HG02798 (cell line): Measurements from ENCODE around the gene OPCML.
A peak's percentile ranks its signal among the peaks of the same experiment; 100 is the strongest.

Experiments used
- ATAC-seq: cut with Tn5 transposase; IDR thresholded peaks from one replicate; pipeline ENCODE4 v1.9.1; 2021; ENCODE audit warnings: mild to moderate bottlenecking; ENCODE audit not compliant: unreplicated experiment, poor library complexity

Gene OPCML

GRCh38 chr11:133206313-133207005 lies 325.8 kb downstream of the OPCML start:
- no peak for ATAC-seq

DNA sequence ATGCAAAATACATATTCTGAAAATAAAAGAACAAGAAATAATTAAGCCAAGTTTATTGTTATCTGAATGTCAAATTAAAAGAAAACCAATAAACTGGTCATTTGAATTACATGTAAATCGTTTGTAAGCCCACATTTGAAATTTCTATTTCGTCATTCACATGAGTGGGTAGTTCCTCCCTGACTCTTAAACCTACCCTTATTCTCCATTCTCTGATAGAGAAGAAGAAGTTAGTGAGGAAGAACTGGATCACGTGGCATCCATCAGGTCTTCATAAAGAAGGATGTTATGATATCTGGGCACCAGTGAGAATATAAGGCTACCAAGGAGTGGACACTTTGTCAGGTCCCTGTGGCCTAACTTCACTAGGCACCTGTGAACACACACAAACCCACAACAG lies 328.1 kb downstream of the OPCML start:
- no peak for ATAC-seq

- ATAC-seq: no peak
Observed at GRCh38 chr11:133202816-133203215, 329.5 kb downstream of the OPCML start.

DNA sequence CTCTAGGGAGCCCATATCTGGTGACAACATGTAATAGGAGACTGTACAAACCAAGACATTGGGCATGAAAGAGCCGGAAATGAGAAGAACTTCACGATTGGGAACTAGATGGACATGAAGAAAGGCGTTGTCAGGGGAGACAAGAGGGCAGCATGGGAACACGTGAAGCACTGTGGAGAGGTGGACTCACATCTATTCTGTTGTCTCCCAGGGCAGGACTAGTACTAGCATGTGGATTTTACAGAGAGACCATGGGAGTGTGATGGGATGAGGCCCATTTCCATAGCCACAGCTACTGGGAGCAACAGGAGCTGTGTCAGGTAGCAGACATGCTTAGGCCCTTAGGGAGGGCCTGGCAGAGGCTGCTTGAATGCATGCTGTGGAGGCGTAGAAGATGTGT lies 333.9 kb downstream of the OPCML start:
- ATAC-seq: no peak

- ATAC-seq: no peak
Observed at GRCh38 chr11:133197425-133197824, 334.9 kb downstream of the OPCML start.

GRCh38 chr11:133191931-133192330 lies 340.4 kb downstream of the OPCML start:
- no peak for ATAC-seq

DNA sequence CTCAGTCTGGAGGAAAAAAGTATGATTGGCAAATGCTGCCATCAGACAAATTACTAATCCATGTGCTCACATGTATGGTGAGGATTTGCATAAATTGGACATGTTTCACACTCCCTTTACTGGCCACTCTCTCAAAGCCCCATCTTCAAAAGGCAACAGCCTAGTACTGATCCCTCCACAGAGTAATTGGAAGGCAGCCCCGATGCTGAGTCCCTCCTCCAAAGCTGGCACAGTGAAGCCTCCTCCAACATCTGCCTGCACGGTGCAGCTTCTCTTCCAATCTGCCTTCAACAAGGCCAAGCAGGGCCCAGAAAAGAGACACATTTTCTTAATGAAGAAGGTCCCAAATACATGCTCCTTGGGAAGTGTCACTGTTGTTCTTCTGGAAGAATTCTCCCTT lies 350.6 kb downstream of the OPCML start:
- no peak for ATAC-seq

- no peak for ATAC-seq
Observed at GRCh38 chr11:133181066-133181465, 351.2 kb downstream of the OPCML start.

DNA sequence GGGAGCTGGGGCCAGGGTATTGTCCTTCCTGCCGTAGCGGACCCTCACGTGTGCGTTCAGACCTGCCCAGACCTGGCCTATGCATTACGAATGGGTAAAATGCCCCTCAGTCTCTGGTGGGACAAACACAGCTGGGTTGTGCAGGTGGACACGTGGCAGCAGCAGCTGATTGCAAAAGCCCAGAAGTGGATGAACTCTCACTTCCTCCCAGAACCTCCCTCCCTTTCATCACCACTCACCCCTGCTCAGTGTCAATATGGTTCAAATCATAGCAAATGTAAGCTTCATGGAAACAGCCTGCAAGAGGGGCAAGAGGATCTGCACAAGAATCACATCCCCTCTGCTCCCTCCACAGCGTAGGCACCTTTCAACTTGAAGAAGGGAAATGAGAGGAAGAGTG lies 352.1 kb downstream of the OPCML start:
- no peak for ATAC-seq

DNA sequence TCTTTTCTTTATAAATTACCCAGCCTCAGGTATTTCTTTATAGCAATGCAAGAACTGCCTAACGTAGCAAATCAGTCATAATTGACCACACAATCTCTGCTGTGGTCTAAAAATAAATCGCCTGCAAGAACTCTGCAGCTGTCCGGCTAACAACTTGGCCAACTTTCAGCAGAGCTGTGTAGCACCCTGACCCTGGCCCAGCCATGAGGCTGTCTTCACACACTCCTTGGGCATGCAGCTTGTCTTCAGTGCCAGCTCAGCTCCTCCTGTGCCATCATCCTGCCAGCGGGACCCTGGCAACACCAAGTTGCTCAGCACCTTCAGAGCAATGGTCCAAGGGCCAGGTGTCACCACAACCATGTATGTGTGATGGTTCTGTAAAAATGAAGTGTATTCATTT lies 355.6 kb downstream of the OPCML start:
- ATAC-seq: no peak

DNA sequence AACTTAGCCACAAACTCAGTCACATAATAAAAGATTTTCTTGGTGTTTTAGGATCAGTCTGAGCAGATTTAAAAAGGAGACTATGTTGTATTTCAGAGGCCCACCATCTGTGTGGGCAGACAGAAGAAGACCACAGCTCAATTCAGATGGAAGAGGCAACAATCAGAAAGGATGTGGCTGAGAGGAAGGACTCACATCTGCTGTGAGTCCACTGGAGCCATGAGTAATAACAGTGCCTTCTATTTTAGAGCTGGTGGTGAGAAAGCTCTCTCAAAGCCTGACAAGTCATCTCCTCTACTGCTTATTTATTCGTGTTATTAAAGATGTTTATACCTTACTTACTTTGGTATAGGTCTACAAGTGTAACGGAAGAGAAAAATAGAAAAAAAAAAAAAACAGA lies 357.2 kb downstream of the OPCML start:
- peak; percentile 74 for ATAC-seq

DNA sequence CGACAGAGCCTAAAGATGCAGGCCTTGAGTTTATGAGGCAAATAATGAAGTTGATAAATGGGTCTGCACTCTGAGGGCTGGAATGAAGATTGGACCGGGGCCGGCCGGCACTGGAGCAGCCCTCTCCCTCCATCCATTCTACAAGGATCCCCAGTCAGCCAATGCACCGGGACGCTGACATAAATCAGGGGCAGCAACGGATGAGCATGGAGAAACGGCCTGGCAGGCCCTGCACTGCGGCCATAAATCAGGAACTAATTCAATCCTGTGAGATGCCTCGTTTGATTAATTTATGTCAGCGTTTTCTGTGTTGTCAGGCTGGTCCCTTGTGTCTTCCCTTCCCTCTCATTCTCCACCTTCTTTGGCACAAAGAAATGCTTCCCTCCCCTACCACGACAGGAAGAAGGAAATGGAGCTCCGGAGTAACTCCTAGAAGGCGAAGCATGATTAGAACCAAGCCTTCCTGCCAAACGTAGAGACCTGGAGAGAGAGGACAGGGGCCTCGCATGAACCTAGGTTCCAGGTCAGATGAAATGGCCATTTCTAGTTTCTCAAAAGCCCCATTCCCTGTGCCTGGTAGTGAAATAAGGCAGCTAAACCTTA lies 358.4 kb downstream of the OPCML start:
- no peak for ATAC-seq

- peak; percentile 74 for ATAC-seq
Observed at GRCh38 chr11:133172349-133172748, 360.0 kb downstream of the OPCML start.

DNA sequence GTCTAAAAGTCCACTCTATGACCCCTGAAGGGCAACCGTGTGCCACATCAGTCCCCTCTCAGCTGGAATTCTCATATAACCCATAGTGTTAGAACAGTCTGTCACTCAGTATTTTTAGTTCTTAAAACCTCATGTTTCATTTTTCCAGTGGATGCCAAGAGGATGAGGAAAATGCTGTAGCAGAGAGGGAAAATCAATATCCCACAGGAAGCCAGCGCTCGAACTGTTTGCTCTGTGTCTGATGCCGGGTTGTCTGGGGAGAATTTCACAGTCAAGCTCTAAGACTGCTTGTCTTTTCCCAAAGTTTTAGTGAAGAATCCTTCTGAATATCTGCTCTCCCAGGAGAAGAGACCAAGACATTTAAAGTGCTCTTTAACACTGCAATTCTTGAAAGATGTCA lies 360.9 kb downstream of the OPCML start:
- no peak for ATAC-seq

- no peak for ATAC-seq
Observed at GRCh38 chr11:133168016-133168415, 364.3 kb downstream of the OPCML start.

DNA sequence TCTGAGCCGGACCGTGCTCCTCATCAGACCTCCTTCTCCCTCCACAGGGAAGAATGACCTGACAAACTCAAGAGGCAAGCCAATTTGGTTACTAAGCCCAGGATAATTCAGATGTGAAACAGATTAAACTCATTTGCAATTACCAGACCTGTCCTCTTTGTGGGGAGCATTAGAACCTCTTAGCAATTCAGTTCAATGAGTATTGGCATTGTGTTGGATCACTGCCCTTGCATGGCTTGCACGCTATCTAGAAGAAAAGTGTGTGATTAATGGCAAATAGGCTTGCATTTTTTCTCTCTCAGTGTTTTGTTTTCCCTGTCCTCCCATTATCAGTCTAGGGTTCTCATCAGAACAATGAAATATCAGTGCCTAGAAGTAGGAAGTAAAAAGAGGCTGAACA lies 365.6 kb downstream of the OPCML start:
- no peak for ATAC-seq

- ATAC-seq: no peak
Observed at GRCh38 chr11:133164986-133165385, 367.3 kb downstream of the OPCML start.

DNA sequence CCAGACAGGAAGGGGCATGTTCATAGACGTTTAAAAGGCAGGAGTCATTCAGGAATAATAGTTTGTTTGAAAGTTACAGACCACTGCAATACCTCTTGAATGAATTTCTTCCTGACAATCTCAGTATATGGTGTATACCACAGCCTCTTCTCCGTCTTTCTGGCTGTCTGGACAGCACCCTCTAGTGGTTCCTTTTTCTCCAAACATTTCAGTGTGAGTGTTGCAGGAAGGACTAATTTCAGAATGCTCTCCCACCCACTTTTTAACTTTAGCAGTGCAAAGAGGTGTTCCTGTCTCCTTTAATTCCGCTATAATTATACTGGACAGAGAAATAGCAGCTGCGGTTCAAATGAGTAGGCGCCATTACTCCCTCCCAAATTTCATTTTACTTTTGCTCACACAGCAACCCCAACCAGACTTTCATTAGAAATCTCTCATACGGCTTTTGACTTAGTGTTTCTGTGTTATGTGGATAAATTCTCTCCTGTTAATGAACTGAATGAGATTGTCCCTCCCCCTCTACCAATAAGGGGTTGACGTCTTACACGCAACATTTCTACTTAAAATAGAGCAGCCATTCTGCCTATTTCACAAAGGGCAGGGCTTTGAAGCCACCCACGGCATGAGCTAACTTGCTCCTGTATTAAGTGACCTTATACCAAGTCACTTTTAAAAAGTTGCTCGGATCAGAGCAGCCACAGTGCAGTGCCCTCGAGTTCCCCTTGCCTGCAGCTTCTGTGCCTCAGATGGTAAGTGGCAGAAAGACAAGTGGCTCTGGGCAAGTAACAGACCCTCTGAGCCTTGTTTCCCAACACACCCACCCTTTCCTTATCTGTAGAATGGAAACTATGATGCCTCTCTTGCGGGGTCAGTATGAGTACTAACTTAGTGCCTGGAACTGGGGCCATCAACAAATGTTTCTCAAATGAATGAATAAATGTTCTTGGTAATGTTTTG lies 368.6 kb downstream of the OPCML start:
- ATAC-seq: peak; percentile 70

- no peak for ATAC-seq
Observed at GRCh38 chr11:133162227-133162626, 370.1 kb downstream of the OPCML start.

GRCh38 chr11:133160754-133161153 lies 371.5 kb downstream of the OPCML start:
- ATAC-seq: no peak
